ENCODE data around the gene VPS13C.

Gene VPS13C

GRCh38 chr15:61851955-61852354 lies 208.3 kb downstream of the VPS13C start:
- DNase-seq (ENCODE audit: low read depth), result no peak

DNA sequence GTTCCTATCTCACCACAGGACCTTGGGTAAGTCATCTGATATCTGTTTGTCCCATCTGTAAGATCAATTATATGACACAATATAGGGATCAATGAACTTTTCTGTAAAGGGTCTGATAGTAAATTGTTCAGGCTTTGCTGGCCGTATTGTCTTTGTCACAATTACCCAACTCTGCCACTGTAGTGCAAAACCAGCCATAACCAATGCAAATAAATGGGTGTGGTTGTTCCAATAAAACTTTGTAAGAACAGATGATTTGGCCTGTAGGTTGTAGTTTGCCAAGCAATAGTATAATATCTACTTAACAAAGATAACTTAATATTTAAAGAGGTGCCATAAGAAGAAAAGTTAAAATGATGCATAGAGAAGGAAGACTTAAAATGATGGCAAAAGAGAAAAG lies 210.8 kb downstream of the VPS13C start:
- TF ChIP-seq CTCF (conservative IDR thresholded peaks at IDR 0.05; ENCODE audit: low read depth, low read length), result no peak
- DNase-seq (ENCODE audit: low read depth), result no peak
- no peak overlapping the region for H3K4me3 ChIP-seq (ENCODE audit: low read length)

More at GRCh38 chr15:61851955-61852354, 208.3 kb downstream of the VPS13C start:
- no peak overlapping the region for H3K4me3 ChIP-seq (ENCODE audit: low read length)
- TF ChIP-seq CTCF (conservative IDR thresholded peaks at IDR 0.05; ENCODE audit: low read depth, low read length), result no peak

GRCh38 chr15:61841466-61841865 lies 218.8 kb downstream of the VPS13C start:
- H3K4me3 ChIP-seq (ENCODE audit: low read length), result no peak overlapping the region
- no peak for DNase-seq (ENCODE audit: low read depth)
- TF ChIP-seq CTCF (conservative IDR thresholded peaks at IDR 0.05; ENCODE audit: low read depth, low read length), result no peak

GRCh38 chr15:61840090-61840489 lies 220.2 kb downstream of the VPS13C start:
- DNase-seq (ENCODE audit: low read depth), result no peak
- no peak overlapping the region for H3K4me3 ChIP-seq (ENCODE audit: low read length)
- TF ChIP-seq CTCF (conservative IDR thresholded peaks at IDR 0.05; ENCODE audit: low read depth, low read length), result no peak

DNA sequence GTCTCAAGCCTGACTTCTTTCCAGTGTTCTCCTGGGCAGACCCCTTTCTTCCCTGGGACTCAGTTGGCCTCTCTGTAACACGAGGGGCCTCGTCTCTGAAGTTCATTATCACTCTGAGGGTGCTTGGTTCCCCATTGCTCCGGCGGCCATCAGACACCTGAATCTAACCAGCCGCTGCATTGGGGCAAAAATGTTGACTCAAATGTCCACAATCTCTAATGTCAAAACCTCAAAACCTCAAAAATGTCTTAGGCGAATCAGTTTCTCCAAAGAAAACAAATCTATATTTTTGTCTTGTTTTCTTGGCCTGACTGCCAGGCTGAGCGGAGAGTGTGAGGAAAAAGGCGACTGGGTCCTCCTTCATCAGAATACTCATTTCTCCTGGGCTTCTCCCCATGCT lies 220.7 kb downstream of the VPS13C start:
- TF ChIP-seq CTCF (conservative IDR thresholded peaks at IDR 0.05; ENCODE audit: low read depth, low read length), result no peak
- no peak for DNase-seq (ENCODE audit: low read depth)
- no peak overlapping the region for H3K4me3 ChIP-seq (ENCODE audit: low read length)

GRCh38 chr15:61835496-61836106 lies 224.6 kb downstream of the VPS13C start:
- no peak for DNase-seq (ENCODE audit: low read depth)
- peak; percentile 94 for TF ChIP-seq CTCF (conservative IDR thresholded peaks at IDR 0.05; ENCODE audit: low read depth, low read length)

GRCh38 chr15:61835029-61835428 lies 225.2 kb downstream of the VPS13C start:
- DNase-seq (ENCODE audit: low read depth), result no peak
- TF ChIP-seq CTCF (conservative IDR thresholded peaks at IDR 0.05; ENCODE audit: low read depth, low read length), result no peak
- no peak overlapping the region for H3K4me3 ChIP-seq (ENCODE audit: low read length)

More at GRCh38 chr15:61835496-61836106, 224.6 kb downstream of the VPS13C start:
- H3K4me3 ChIP-seq (ENCODE audit: low read length), result no peak overlapping the region
